Measurements from ENCODE around the gene ALDH3A1. TPM values are rescaled to one million over a fixed set of nuclear protein-coding genes. Genes with fewer than 3 reads are reported as not detected.
A peak's percentile ranks its signal among the peaks of the same experiment; 100 is the strongest.

Gene ALDH3A1
- total and polyA plus RNA-seq, 2 of the 4 experiments (the other 2 are of a cell fraction): not detected

DNA sequence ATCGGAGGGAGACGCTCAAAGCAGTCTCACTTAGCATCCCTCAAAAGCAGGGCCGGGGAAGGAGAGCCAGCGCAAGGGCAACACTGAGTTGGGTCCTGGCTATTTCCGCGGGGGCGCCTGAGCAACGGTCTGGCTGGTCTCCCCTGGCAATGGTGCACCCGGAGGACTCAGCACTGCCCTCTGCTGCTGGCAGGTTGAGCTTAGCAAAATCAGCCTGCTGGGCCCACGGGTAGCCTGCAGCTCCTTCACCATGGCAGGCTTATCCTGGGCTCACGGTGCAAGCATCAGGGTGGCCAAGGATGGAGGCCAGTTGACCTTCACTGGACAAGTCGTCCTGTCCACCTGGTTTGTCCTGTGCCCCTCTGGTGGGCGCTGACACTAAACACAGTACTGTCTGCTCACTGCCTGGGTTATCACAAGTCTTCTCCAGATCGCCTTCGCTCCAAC, 14.4 kb upstream of the ALDH3A1 start:
- Histone ChIP-seq H3K14ac (replicated peaks; ENCODE audit: low read depth, low read length) (no peak overlapping the region), H4K8ac (ENCODE audit: low read depth in 2 of 2, low read length in 2 of 2) (no peak overlapping the region), H3K27ac (ENCODE audit: insufficient read depth, low read length) (no peak overlapping the region), H4K5ac (ENCODE audit: low read depth, low read length) (no peak overlapping the region), H2AFZ (replicated peaks; ENCODE audit: low read length, poor library complexity) (no peak overlapping the region), H2BK20ac (ENCODE audit: low read depth, low read length) (no peak overlapping the region), H2BK5ac (ENCODE audit: low read depth, low read length, poor library complexity, severe bottlenecking) (no peak overlapping the region), H3K9me3 (ENCODE audit: control insufficient read depth, insufficient read depth, low read length) (0 out of 2 replicates have a peak, but pooled peaks cover 2% of the 10 kb centered on the region), H3K23ac (ENCODE audit: low read depth, low read length) (no peak overlapping the region), H3K18ac (ENCODE audit: low read depth, low read length) (no peak overlapping the region), H3K4ac (ENCODE audit: low read depth, low read length) (no peak overlapping the region), H2AK5ac (ENCODE audit: low read depth, low read length) (no peak overlapping the region), H3K36me3 (ENCODE audit: control insufficient read depth, insufficient read depth, low read length) (no peaks in the 10 kb centered on the region), H3K9me1 (ENCODE audit: insufficient read depth, low read length) (no peaks in the 10 kb centered on the region), H2BK120ac (ENCODE audit: low read depth, low read length) (no peak overlapping the region), H3K4me1 (ENCODE audit: control insufficient read depth, insufficient read depth, low read length) (no peaks in the 10 kb centered on the region), H3K79me1 (ENCODE audit: low read depth in 1 of 2, low read length in 2 of 2) (no peaks in the 10 kb centered on the region), H4K91ac (ENCODE audit: insufficient read depth, low read depth, low read length) (no peak overlapping the region), H3K4me3 (ENCODE audit: insufficient read depth, low read depth, low read length) (no peak overlapping the region), H2BK15ac (ENCODE audit: low read depth, low read length) (no peak overlapping the region), H3K4me2 (ENCODE audit: low read depth, low read length) (no peak overlapping the region), H3K56ac (ENCODE audit: extremely low read depth, insufficient read depth, low read length) (no peak overlapping the region), H2AK9ac (replicated peaks; ENCODE audit: low read depth, low read length, poor library complexity) (peak overlapping the region; percentile 66), H4K20me1 (ENCODE audit: insufficient read depth, low read length) (no peaks in the 10 kb centered on the region), H3K9ac (ENCODE audit: low read depth, low read length) (no peak overlapping the region), H3K27me3 (ENCODE audit: control insufficient read depth, insufficient read depth, low read length) (peaks cover 40% of the 10 kb centered on the region)
- no TSS peak for BruUV-seq (replicated peaks)
- 14% methylated on average over 10 of the region's 15 CpGs; no CpG with 5 or more reads in 1 of the 2 experiments for WGBS, 2 experiments (ENCODE audit: extremely low coverage in 2 of 2, insufficient read length in 1 of 2)
- POLR2A ChIA-PET (ENCODE audit: unreplicated experiment): no interaction called here
- dilution Hi-C loops (cut with HindIII; ENCODE audit: low sequenced_read_pairs, unreplicated experiment): no loop called here
- intact Hi-C loops (cut with micrococcal nuclease): loop anchor here (1.0 to 5.0 kb wide), 4 partner anchors 114 to 400 kb away; partner anchors contain the start of genes ALDH3A2, B9D1 and MAPK7
- TF ChIP-seq RAD21 (IDR thresholded peaks at IDR 0.05; ENCODE audit: low read length): peak; percentile 70
- TF ChIP-seq, protein P1, sequence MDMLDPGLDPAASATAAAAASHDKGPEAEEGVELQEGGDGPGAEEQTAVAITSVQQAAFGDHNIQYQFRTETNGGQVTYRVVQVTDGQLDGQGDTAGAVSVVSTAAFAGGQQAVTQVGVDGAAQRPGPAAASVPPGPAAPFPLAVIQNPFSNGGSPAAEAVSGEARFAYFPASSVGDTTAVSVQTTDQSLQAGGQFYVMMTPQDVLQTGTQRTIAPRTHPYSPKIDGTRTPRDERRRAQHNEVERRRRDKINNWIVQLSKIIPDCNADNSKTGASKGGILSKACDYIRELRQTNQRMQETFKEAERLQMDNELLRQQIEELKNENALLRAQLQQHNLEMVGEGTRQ (IDR thresholded peaks at IDR 0.05; ENCODE audit: low read depth, low read length): no peak
- peak; percentile 83 for TF ChIP-seq SMC3 (IDR thresholded peaks at IDR 0.05; ENCODE audit: low read depth, low read length)
- TF ChIP-seq MAFK (IDR thresholded peaks at IDR 0.05; ENCODE audit: low read depth, low read length): no peak
- TF ChIP-seq, protein P2, sequence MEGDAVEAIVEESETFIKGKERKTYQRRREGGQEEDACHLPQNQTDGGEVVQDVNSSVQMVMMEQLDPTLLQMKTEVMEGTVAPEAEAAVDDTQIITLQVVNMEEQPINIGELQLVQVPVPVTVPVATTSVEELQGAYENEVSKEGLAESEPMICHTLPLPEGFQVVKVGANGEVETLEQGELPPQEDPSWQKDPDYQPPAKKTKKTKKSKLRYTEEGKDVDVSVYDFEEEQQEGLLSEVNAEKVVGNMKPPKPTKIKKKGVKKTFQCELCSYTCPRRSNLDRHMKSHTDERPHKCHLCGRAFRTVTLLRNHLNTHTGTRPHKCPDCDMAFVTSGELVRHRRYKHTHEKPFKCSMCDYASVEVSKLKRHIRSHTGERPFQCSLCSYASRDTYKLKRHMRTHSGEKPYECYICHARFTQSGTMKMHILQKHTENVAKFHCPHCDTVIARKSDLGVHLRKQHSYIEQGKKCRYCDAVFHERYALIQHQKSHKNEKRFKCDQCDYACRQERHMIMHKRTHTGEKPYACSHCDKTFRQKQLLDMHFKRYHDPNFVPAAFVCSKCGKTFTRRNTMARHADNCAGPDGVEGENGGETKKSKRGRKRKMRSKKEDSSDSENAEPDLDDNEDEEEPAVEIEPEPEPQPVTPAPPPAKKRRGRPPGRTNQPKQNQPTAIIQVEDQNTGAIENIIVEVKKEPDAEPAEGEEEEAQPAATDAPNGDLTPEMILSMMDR (conservative IDR thresholded peaks at IDR 0.05; ENCODE audit: low read depth, low read length): peak; percentile 80
- peak; percentile 59 for DNase-seq
- peak; percentile 89 for ATAC-seq (ENCODE audit: low read depth)
- CTCF ChIA-PET: interaction anchor here (0.6 to 2.1 kb wide), 15 partner anchors 9 to 399 kb away, joined by 3 to 15 read pairs (median 4); partner anchors contain the start of gene ALDH3A2
- in situ Hi-C loops (cut with MboI; ENCODE audit: low sequenced_read_pairs): loop anchor here (5.0 kb wide), 2 partner anchors 240 to 400 kb away; partner anchors contain the start of gene B9D1
